ENCODE results near the gene ZNF614. TPM values are rescaled to one million over a fixed set of nuclear protein-coding genes. Genes with fewer than 3 reads are reported as not detected.
"Not testable (repeated sequence)": the region's sequence is repeated elsewhere in the genome, so short reads cannot be mapped to it uniquely, and the experiment has no call there.

Gene ZNF614
- total RNA-seq, result 1 to 10 TPM; 7.6 to 9.0 TPM

- Mint-ChIP-seq H3K9me3 (peaks cover 32 to 43% of the 10 kb centered on the region in 2 donors), H3K36me3 (peaks cover 74 to 88% of the 10 kb centered on the region in 2 donors), H3K27ac (peak within 1 kb of the TSS; percentile 95 to 96)
- ATAC-seq, result peak; percentile 91 to 95
- peak; percentile 76 to 88 for DNase-seq (ENCODE audit: low spot score in 2 of 2)
Observed at GRCh38 chr19:52028027-52028779, at the start of gene ZNF614. Gene ZNF614, minus strand, starts transcription at chr19:52028379. Its CDS starts 2,634 bp downstream, at chr19:52025745.

GRCh38 chr19:52070496-52070895, 42.3 kb upstream of the ZNF614 start:
- peaks cover 78 to 99% of the 10 kb centered on the region in 2 donors for H3K36me3 Mint-ChIP-seq
- no peak overlapping the region for H3K27ac Mint-ChIP-seq
- ATAC-seq (no peak), DNase-seq (ENCODE audit: low spot score in 2 of 2) (no peak)
- peaks cover 56 to 61% of the 10 kb centered on the region in 2 donors for H3K9me3 Mint-ChIP-seq

- H3K27ac Mint-ChIP-seq, result no peak overlapping the region
- no peak for DNase-seq (ENCODE audit: low spot score in 2 of 2)
- ATAC-seq, result no peak
- H3K36me3 Mint-ChIP-seq, result peaks cover 78 to 99% of the 10 kb centered on the region in 2 donors
- peaks cover 54 to 59% of the 10 kb centered on the region in 2 donors for H3K9me3 Mint-ChIP-seq
Observed at GRCh38 chr19:52069653-52070052, 41.5 kb upstream of the ZNF614 start.

- Mint-ChIP-seq H3K27ac (no peak overlapping the region), H3K36me3 (peaks cover 73 to 92% of the 10 kb centered on the region in 2 donors), H3K9me3 (peaks cover 51 to 58% of the 10 kb centered on the region in 2 donors)
- DNase-seq (ENCODE audit: low spot score in 2 of 2) (no peak), ATAC-seq (no peak)
Observed at GRCh38 chr19:52066258-52066863, 38.2 kb upstream of the ZNF614 start.

GRCh38 chr19:52065399-52065798, 37.2 kb upstream of the ZNF614 start:
- ATAC-seq (no peak), DNase-seq (ENCODE audit: low spot score in 2 of 2) (no peak)
- Mint-ChIP-seq H3K9me3 (peaks cover 50% of the 10 kb centered on the region in 2 donors), H3K27ac (no peak overlapping the region), H3K36me3 (peaks cover 72 to 91% of the 10 kb centered on the region in 2 donors)

GRCh38 chr19:52056480-52056879, 28.3 kb upstream of the ZNF614 start:
- Mint-ChIP-seq H3K9me3 (peaks cover 46 to 60% of the 10 kb centered on the region in 2 donors), H3K36me3 (peaks cover 76 to 77% of the 10 kb centered on the region in 2 donors)
- ATAC-seq; H3K27ac Mint-ChIP-seq; DNase-seq (ENCODE audit: low spot score in 2 of 2): not testable (repeated sequence)

GRCh38 chr19:52051736-52052135, 23.6 kb upstream of the ZNF614 start:
- Mint-ChIP-seq H3K9me3 (peaks cover 36 to 59% of the 10 kb centered on the region in 2 donors), H3K36me3 (peaks cover 72 to 91% of the 10 kb centered on the region in 2 donors)
- ATAC-seq; H3K27ac Mint-ChIP-seq; DNase-seq (ENCODE audit: low spot score in 2 of 2): not testable (repeated sequence)

- peak within 1 kb of the TSS; percentile 95 to 99 for H3K27ac Mint-ChIP-seq
- ATAC-seq (peak; percentile 89 to 91), DNase-seq (ENCODE audit: low spot score in 2 of 2) (peak; percentile 75 to 85)
- H3K36me3 Mint-ChIP-seq, result peaks cover 61 to 84% of the 10 kb centered on the region in 2 donors
- H3K9me3 Mint-ChIP-seq, result peaks cover 19 to 50% of the 10 kb centered on the region in 2 donors
Observed at GRCh38 chr19:52048555-52049501, 20.6 kb upstream of the ZNF614 start, which contains the start of gene ZNF432. Gene ZNF432, minus strand, starts transcription at chr19:52048838. Its CDS starts 1,970 bp downstream, at chr19:52046868.

GRCh38 chr19:52039169-52039568, 11.0 kb upstream of the ZNF614 start:
- Mint-ChIP-seq H3K36me3 (peaks cover 88 to 97% of the 10 kb centered on the region in 2 donors), H3K27ac (no peak overlapping the region), H3K9me3 (peaks cover 49 to 52% of the 10 kb centered on the region in 2 donors)
- DNase-seq (ENCODE audit: low spot score in 2 of 2), result no peak
- ATAC-seq, result no peak

GRCh38 chr19:52034051-52034728, 6.0 kb upstream of the ZNF614 start:
- H3K36me3 Mint-ChIP-seq, result peaks cover 70 to 89% of the 10 kb centered on the region in 2 donors
- no peak overlapping the region for H3K27ac Mint-ChIP-seq
- DNase-seq (ENCODE audit: low spot score in 2 of 2) (no peak), ATAC-seq (no peak)
- H3K9me3 Mint-ChIP-seq, result peaks cover 53 to 60% of the 10 kb centered on the region in 2 donors

GRCh38 chr19:52028780-52029123, 573 bp upstream of the ZNF614 start:
- Mint-ChIP-seq H3K9me3 (peaks cover 33 to 47% of the 10 kb centered on the region in 2 donors), H3K36me3 (peaks cover 74 to 88% of the 10 kb centered on the region in 2 donors), H3K27ac (peak overlapping the region; percentile 95 to 96)
- DNase-seq (ENCODE audit: low spot score in 2 of 2) (no peak), ATAC-seq (peak in 1 of 2 donors; percentile 46)

- Mint-ChIP-seq H3K9me3 (peaks cover 37 to 41% of the 10 kb centered on the region in 2 donors), H3K36me3 (peaks cover 81 to 95% of the 10 kb centered on the region in 2 donors)
- H3K27ac Mint-ChIP-seq; ATAC-seq; DNase-seq (ENCODE audit: low spot score in 2 of 2): not testable (repeated sequence)
Observed at GRCh38 chr19:52026255-52026990, 1.8 kb downstream of the ZNF614 start.

- DNase-seq (ENCODE audit: low spot score in 2 of 2); H3K27ac Mint-ChIP-seq; ATAC-seq: not testable (repeated sequence)
- H3K9me3 Mint-ChIP-seq, result peaks cover 38 to 42% of the 10 kb centered on the region in 2 donors
- H3K36me3 Mint-ChIP-seq, result peaks cover 91 to 95% of the 10 kb centered on the region in 2 donors
Observed at GRCh38 chr19:52024478-52024877, 3.7 kb downstream of the ZNF614 start.

- no peak for ATAC-seq
- no peak overlapping the region for H3K27ac Mint-ChIP-seq
- peaks cover 85 to 97% of the 10 kb centered on the region in 2 donors for H3K36me3 Mint-ChIP-seq
- no peak for DNase-seq (ENCODE audit: low spot score in 2 of 2)
- peaks cover 44% of the 10 kb centered on the region in 2 donors for H3K9me3 Mint-ChIP-seq
Observed at GRCh38 chr19:52022193-52022592, 6.0 kb downstream of the ZNF614 start.

- peak in 1 of 2 donors; percentile 44 for ATAC-seq
- no peak overlapping the region for H3K27ac Mint-ChIP-seq
- no peak for DNase-seq (ENCODE audit: low spot score in 2 of 2)
- H3K36me3 Mint-ChIP-seq, result peaks cover 85 to 97% of the 10 kb centered on the region in 2 donors
- H3K9me3 Mint-ChIP-seq, result peaks cover 49 to 52% of the 10 kb centered on the region in 2 donors
Observed at GRCh38 chr19:52020506-52020905, 7.7 kb downstream of the ZNF614 start.

Measured in activated naive CD4-positive, alpha-beta T cell treated with anti-CD3 and anti-CD28 coated beads, Interleukin-2, amount 50 U/mL, for 72 hours (primary cell).